ENCODE measurements around the gene LACTB. TPM values are rescaled to one million over a fixed set of nuclear protein-coding genes. Genes with fewer than 3 reads are reported as not detected.

Gene LACTB
- 23.8 to 38.2 TPM (median 26.4 TPM) in 5 replicates for total RNA-seq (2022; extraction: Qiagen RNA extraction)

GRCh38 chr15:63121382-63122001 lies at the start of gene LACTB:
TSS of gene LACTB (plus strand) at chr15:63121861. CDS start at chr15:63121872, 11 bp downstream.

DNA sequence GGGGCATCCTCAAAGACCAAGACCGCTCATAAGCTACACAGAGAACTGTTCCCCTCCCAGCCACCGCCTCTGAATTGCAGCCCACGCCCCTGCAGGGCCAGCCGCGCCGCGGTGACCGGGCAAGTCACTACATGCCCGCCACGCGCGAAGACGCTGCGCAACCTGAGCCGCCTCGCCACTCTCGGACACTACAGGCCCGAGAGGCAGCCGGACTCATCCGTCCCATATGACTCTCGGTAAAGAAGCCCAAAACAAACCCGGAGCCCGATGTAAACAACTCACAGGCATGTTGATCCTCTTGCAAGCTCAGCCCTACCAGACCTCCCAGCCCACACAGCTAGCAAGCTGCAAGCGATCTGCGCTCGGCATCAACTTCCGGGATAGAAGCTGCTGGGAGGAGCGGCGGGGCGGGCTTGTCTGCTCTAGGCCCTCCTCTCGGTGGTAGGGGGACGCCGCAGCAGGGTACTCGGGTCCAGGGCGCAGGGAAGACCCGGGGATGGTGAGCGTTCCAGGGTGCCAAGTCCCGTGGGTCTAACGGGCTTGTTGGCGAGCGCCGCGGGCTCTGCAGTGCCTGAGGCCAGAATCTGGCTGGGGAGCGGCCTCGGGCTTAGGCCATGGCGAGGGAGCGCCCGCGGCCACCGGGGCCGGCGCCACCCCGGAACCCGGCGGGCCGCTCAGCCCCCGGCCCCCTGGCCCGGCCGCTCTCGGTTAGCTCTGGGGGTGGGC lies 35.6 kb downstream of the LACTB start, which contains the start of gene RPS27L:
RPS27L (minus strand) TSS at position 360 of the 726 bp plus-strand sequence; CDS start at position 288, 72 bp downstream.

DNA sequence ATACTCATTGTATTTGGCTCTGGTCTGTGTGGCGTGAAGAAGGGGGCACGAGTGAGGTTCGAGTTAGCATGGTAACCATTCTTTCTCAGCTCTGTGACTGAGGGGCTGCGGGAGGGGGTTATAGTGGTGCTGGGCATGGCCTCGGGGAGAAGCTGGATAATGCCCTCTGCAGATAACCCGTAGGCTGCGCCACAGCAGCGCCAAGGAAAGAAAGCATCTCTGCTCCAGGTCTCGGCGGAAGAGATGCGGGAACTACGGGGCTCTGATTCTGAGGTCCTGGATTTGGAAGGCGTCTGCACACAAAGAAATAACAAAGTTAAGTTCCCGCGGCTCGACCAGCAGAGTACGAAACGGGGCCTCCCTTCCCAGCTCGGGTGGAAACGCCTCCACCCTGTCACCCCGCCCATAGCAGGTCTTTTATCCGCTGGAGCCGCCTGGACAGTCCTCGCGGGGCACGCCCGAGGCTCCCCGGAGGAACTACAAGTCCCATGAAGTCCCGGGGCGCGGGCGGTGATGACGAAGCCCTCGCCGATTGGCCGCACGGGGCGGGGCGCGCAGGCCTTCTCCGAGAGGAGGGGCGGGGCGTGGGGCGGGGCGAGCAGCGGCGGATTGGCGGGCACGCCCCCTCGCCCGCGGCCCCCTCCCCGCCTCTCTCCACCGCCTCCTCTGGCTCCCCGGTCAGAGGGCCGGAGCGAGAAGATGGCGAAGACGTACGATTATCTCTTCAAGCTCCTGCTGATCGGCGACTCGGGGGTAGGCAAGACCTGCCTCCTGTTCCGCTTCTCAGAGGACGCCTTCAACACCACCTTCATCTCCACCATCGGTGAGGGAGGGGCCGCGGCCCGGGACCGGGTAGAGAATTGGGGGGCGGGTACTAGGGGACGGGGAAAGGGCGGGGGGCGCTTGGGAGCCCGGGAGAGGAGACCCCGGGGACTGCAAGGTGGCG lies 67.5 kb downstream of the LACTB start, which contains the start of gene RAB8B:
RAB8B (plus strand) TSS at position 681 of the 946 bp plus-strand sequence; CDS start at position 700, 19 bp downstream.

Other genes with a start within 250 kb of the LACTB start
- gene TPM1, start 79.1 kb upstream of the LACTB start, total RNA-seq (2022; extraction: Qiagen RNA extraction), result 415 to 502 TPM (median 444 TPM) in 5 replicates
- gene RPS27L, start 35.6 kb downstream of the LACTB start, total RNA-seq (2022; extraction: Qiagen RNA extraction), result 396 to 418 TPM (median 402 TPM) in 5 replicates
- gene RAB8B, start 67.7 kb downstream of the LACTB start, total RNA-seq (2022; extraction: Qiagen RNA extraction), result 9.3 to 16.1 TPM (median 12.1 TPM) in 5 replicates
- 15.6 to 23.9 TPM (median 19.9 TPM) in 5 replicates for gene APH1B, start 155.7 kb downstream of the LACTB start, total RNA-seq (2022; extraction: Qiagen RNA extraction)